Aorta (tissue), 5 donors: ENCODE data around the gene CIC. TPM values are rescaled to one million over a fixed set of nuclear protein-coding genes. Genes with fewer than 3 reads are reported as not detected.

ENCODE experiments used
- ATAC-seq: fragments of 200-7000 bp; cut with Tn5 transposase; one replicate; pipeline ENCODE4 v1.9.1; 2022; ENCODE audit warnings: moderate library complexity; ENCODE audit not compliant: low FRiP score
- DNase-seq, 2 donors: peaks; one replicate each; pipeline ENCODE4 v3.0.0-alpha.2; 2020
- H3K27ac ChIP-seq, 2 donors: one replicate each; pipeline ENCODE4 v1.5.1; 2013; ENCODE audit warnings: low read length in 2 of 2, mild to moderate bottlenecking in 2 of 2, moderate library complexity in 2 of 2, control low read depth in 1 of 2, inconsistent platforms in 1 of 2, low read depth in 1 of 2
- H3K27me3 ChIP-seq, 2 donors: one replicate each; pipeline ENCODE4 v1.6.1; 2013; ENCODE audit warnings: control low read depth in 1 of 2, low read length in 1 of 2, mild to moderate bottlenecking in 1 of 2, moderate library complexity in 1 of 2; ENCODE audit not compliant: insufficient read depth in 2 of 2, control insufficient read depth in 1 of 2
- H3K36me3 ChIP-seq, 2 donors: one replicate each; pipeline ENCODE4 v1.6.1; 2013; ENCODE audit warnings: control low read depth in 1 of 2, low read length in 1 of 2, mild to moderate bottlenecking in 1 of 2; ENCODE audit not compliant: insufficient read depth in 2 of 2, control insufficient read depth in 1 of 2
- H3K4me1 ChIP-seq, 2 donors: one replicate each; pipeline ENCODE4 v1.6.1; 2013; ENCODE audit warnings: low read length in 2 of 2, control low read depth in 1 of 2, mild to moderate bottlenecking in 1 of 2, moderate library complexity in 1 of 2; ENCODE audit not compliant: insufficient read depth in 2 of 2, control insufficient read depth in 1 of 2
- H3K4me3 ChIP-seq, 2 donors: one replicate each; pipeline ENCODE4 v1.5.1; 2013; ENCODE audit warnings: low read length in 2 of 2, control low read depth in 1 of 2, mild to moderate bottlenecking in 1 of 2
- H3K9me3 ChIP-seq: one replicate; pipeline ENCODE4 v1.6.1; 2013; ENCODE audit warnings: mild to moderate bottlenecking, low read length; ENCODE audit not compliant: control insufficient read depth
- WGBS, 2 donors: extraction: QIAGEN DNeasy Blood & Tissue Kit; methylation state at CpG; one replicate each; pipeline ENCODE4 v1.1.7; 2013; 5-methylcytosine and 5-hydroxymethylcytosine counted together
- intact Hi-C, 2 donors: fragments of 100-400 bp; cut with DNase I; formaldehyde crosslinking; loops; one replicate each; pipeline versions ENCODE4 v1.14.2 to v1.15.0; 2022
- polyA plus RNA-seq, 2 donors: library from polyadenylated mRNA; stranded (reverse); fragments of 200-250 nt; gene quantifications; one replicate each; pipeline ENCODE4 v1.2.3, GENCODE V29; 2013
- total RNA-seq, 2 donors: library from RNA; stranded (reverse); fragmentation: NEBNext Ultra II Directional; extraction: Animal tissue kit (Norgen Biotek cat#: 25700); gene quantifications; one replicate each; pipeline ENCODE4 v1.2.1, GENCODE V29; 2021
- donor health status: healthy with polysubstance abuse.
- donor health status: Bipolar disorder and iron deficiency.
- donor health status: DM: no; HTN: no; CAD: no.
- donor health status: DM: no; HTN: no; CAD: no.
- donor health status: DM: yes; HTN: yes; CAD: no.

Gene CIC
- total and polyA plus RNA-seq, 4 donors, result 14.3 to 104 (median 74.0) TPM

- H3K27ac ChIP-seq, result no peak overlapping the region
- no peak overlapping the region for H3K4me3 ChIP-seq
- H3K27me3 ChIP-seq, result no peaks in the 10 kb centered on the region
- no peaks in the 10 kb centered on the region for H3K9me3 ChIP-seq
- H3K36me3 ChIP-seq, result peaks cover 0 to 7% of the 10 kb centered on the region in 2 donors
- DNase-seq, result peak in 1 of 2 donors; percentile 46
- peaks cover 0 to 1% of the 10 kb centered on the region in 2 donors for H3K4me1 ChIP-seq
- intact Hi-C loops, result no loop called here
- whole genome bisulfite sequencing, 2 donors, result 87 to 88% methylated on average over 35 of the region's 35 CpGs
- no peak for ATAC-seq
Measured at GRCh38 chr19:42271861-42272534, 2.9 kb downstream of the CIC start.

GRCh38 chr19:42272535-42272897 lies 3.5 kb downstream of the CIC start:
- DNase-seq (peak in 1 of 2 donors; percentile 51), ATAC-seq (no peak)
- H3K9me3 ChIP-seq, result no peaks in the 10 kb centered on the region
- peaks cover 0 to 1% of the 10 kb centered on the region in 2 donors for H3K4me1 ChIP-seq
- peaks cover 0 to 7% of the 10 kb centered on the region in 2 donors for H3K36me3 ChIP-seq
- no peak overlapping the region for H3K27ac ChIP-seq
- H3K27me3 ChIP-seq, result no peaks in the 10 kb centered on the region
- H3K4me3 ChIP-seq, result no peak overlapping the region
- intact Hi-C loops, result no loop called here
- WGBS, 2 donors, result 70 to 73% methylated on average over 9 of the region's 9 CpGs

GRCh38 chr19:42272989-42273406 lies 3.9 kb downstream of the CIC start:
- no peaks in the 10 kb centered on the region for H3K27me3 ChIP-seq
- no peaks in the 10 kb centered on the region for H3K9me3 ChIP-seq
- H3K4me1 ChIP-seq, result peaks cover 0 to 1% of the 10 kb centered on the region in 2 donors
- DNase-seq, result no peak
- 91 to 92% methylated on average over 23 of the region's 23 CpGs for WGBS, 2 donors
- no peak overlapping the region for H3K27ac ChIP-seq
- peaks cover 0 to 7% of the 10 kb centered on the region in 2 donors for H3K36me3 ChIP-seq
- H3K4me3 ChIP-seq, result no peak overlapping the region
- no peak for ATAC-seq
- intact Hi-C loops, result no loop called here

- DNase-seq, result peak; percentile 47 to 68
- no peak for ATAC-seq
- intact Hi-C loops, result no loop called here
- H3K4me1 ChIP-seq, result peaks cover 0 to 1% of the 10 kb centered on the region in 2 donors
- peaks cover 0 to 7% of the 10 kb centered on the region in 2 donors for H3K36me3 ChIP-seq
- H3K4me3 ChIP-seq, result no peak overlapping the region
- H3K27ac ChIP-seq, result no peak overlapping the region
- H3K9me3 ChIP-seq, result no peaks in the 10 kb centered on the region
- H3K27me3 ChIP-seq, result no peaks in the 10 kb centered on the region
- WGBS, 2 donors, result 91% methylated on average over 43 of the region's 43 CpGs
Measured at GRCh38 chr19:42273407-42274064, 4.5 kb downstream of the CIC start.

GRCh38 chr19:42274065-42274682 lies 5.1 kb downstream of the CIC start:
- ATAC-seq (no peak), DNase-seq (peak in 1 of 2 donors; percentile 46)
- Histone ChIP-seq H3K4me3 (no peak overlapping the region), H3K9me3 (no peaks in the 10 kb centered on the region), H3K27me3 (no peaks in the 10 kb centered on the region), H3K4me1 (peaks cover 0 to 1% of the 10 kb centered on the region in 2 donors), H3K27ac (no peak overlapping the region), H3K36me3 (peaks cover 0 to 7% of the 10 kb centered on the region in 2 donors)
- intact Hi-C loops, result no loop called here
- 87 to 88% methylated on average over 22 of the region's 22 CpGs for whole genome bisulfite sequencing, 2 donors

GRCh38 chr19:42275103-42275502 lies 6.1 kb downstream of the CIC start:
- H3K36me3 ChIP-seq, result peaks cover 0 to 7% of the 10 kb centered on the region in 2 donors
- WGBS, 2 donors, result 46% methylated on average over 7 of the region's 7 CpGs
- ATAC-seq (no peak), DNase-seq (peak in 1 of 2 donors; percentile 38)
- peaks cover 0 to 1% of the 10 kb centered on the region in 2 donors for H3K4me1 ChIP-seq
- H3K27me3 ChIP-seq, result no peaks in the 10 kb centered on the region
- no peak overlapping the region for H3K27ac ChIP-seq
- H3K4me3 ChIP-seq, result no peak overlapping the region
- H3K9me3 ChIP-seq, result no peaks in the 10 kb centered on the region
- intact Hi-C loops, result no loop called here

GRCh38 chr19:42275517-42275916 lies 6.5 kb downstream of the CIC start:
- Histone ChIP-seq H3K36me3 (peaks cover 0 to 7% of the 10 kb centered on the region in 2 donors), H3K4me3 (no peak overlapping the region), H3K4me1 (peaks cover 0 to 1% of the 10 kb centered on the region in 2 donors), H3K9me3 (no peaks in the 10 kb centered on the region), H3K27me3 (no peaks in the 10 kb centered on the region), H3K27ac (no peak overlapping the region)
- ATAC-seq (no peak), DNase-seq (no peak)
- intact Hi-C loops, result no loop called here
- 70 to 79% methylated on average over 3 of the region's 3 CpGs for WGBS, 2 donors

GRCh38 chr19:42276284-42276683 lies 7.2 kb downstream of the CIC start:
- Histone ChIP-seq H3K27ac (peak overlapping the region in 1 of 2 donors; percentile 39), H3K36me3 (peaks cover 0 to 7% of the 10 kb centered on the region in 2 donors), H3K4me1 (no peaks in the 10 kb centered on the region), H3K27me3 (no peaks in the 10 kb centered on the region), H3K9me3 (no peaks in the 10 kb centered on the region), H3K4me3 (no peak overlapping the region)
- DNase-seq (peak in 1 of 2 donors; percentile 63), ATAC-seq (no peak)
- intact Hi-C loops, result loop anchor here in 1 of 2 donors (2.0 kb wide), 1 partner anchor 29 kb away; no protein-coding TSS in a partner anchor
- 8 to 21% methylated on average over 3 of the region's 3 CpGs for WGBS, 2 donors
